Endodermal cell (in vitro differentiated cells): ENCODE measurements around the gene BEND3. TPM values are rescaled to one million over a fixed set of nuclear protein-coding genes. Genes with fewer than 3 reads are reported as not detected.
"Not testable (repeated sequence)": the region's sequence is repeated elsewhere in the genome, so short reads cannot be mapped to it uniquely, and the experiment has no call there.

Source experiments
- DNase-seq: peaks from one replicate; pipeline ENCODE4 v3.0.0-alpha.2; 2017
- H3K27ac ChIP-seq: 2 replicates; pipeline ENCODE4 v1.5.1; 2013; ENCODE audit warnings: mild to moderate bottlenecking, low read depth, low read length, moderate library complexity
- H3K27me3 ChIP-seq: 2 replicates; pipeline ENCODE4 v1.6.1; 2013; ENCODE audit warnings: mild to moderate bottlenecking, low read length, moderate library complexity; ENCODE audit not compliant: insufficient read depth, control insufficient read depth, poor library complexity, severe bottlenecking
- H3K36me3 ChIP-seq: 2 replicates; pipeline ENCODE4 v1.7.0; 2013; ENCODE audit warnings: mild to moderate bottlenecking, low read length, moderate library complexity; ENCODE audit not compliant: control insufficient read depth, insufficient read depth
- H3K4me1 ChIP-seq: one replicate; pipeline ENCODE4 v1.7.0; 2013; ENCODE audit warnings: low read length; ENCODE audit not compliant: control insufficient read depth, insufficient read depth
- H3K4me3 ChIP-seq: 2 replicates; pipeline ENCODE4 v1.5.1; 2013; ENCODE audit warnings: mild to moderate bottlenecking, low read length, moderate library complexity
- H3K9ac ChIP-seq: 2 replicates; pipeline ENCODE4 v1.6.1; 2013; ENCODE audit warnings: mild to moderate bottlenecking, low read length, moderate library complexity; ENCODE audit not compliant: poor library complexity, severe bottlenecking; ENCODE audit errors: extremely low read depth
- H3K9me3 ChIP-seq: 2 replicates; pipeline ENCODE4 v1.6.1; 2013; ENCODE audit warnings: mild to moderate bottlenecking, low read length, moderate library complexity; ENCODE audit not compliant: control insufficient read depth
- H3K27ac Mint-ChIP-seq: 2 replicates; pipeline ENCODE4 v1.8.0; 2020; ENCODE audit warnings: mixed read lengths
- H3K27me3 Mint-ChIP-seq: 2 replicates; pipeline ENCODE4 v1.8.0; 2021; ENCODE audit warnings: mild to moderate bottlenecking, mixed read lengths; ENCODE audit not compliant: insufficient read depth
- H3K36me3 Mint-ChIP-seq: 2 replicates; pipeline ENCODE4 v1.8.0; 2020; ENCODE audit warnings: low read depth, mixed read lengths
- H3K4me1 Mint-ChIP-seq: 2 replicates; pipeline ENCODE4 v1.8.0; 2020; ENCODE audit warnings: mixed read lengths
- H3K4me3 Mint-ChIP-seq: 2 replicates; pipeline ENCODE4 v1.8.0; 2020; ENCODE audit warnings: mild to moderate bottlenecking, moderate library complexity, mixed read lengths
- H3K9me3 Mint-ChIP-seq: 2 replicates; pipeline ENCODE4 v1.8.0; 2020; ENCODE audit warnings: mild to moderate bottlenecking, mixed read lengths
- WGBS, 2 experiments: methylation state at CpG; one replicate each; pipeline versions ENCODE4 v1.1.5 to v1.1.7; 2013; ENCODE audit warnings: missing lambda C conversion rate in 2 of 2, mixed read lengths in 1 of 2; ENCODE audit not compliant: insufficient coverage in 1 of 2, insufficient read length in 1 of 2; 5-methylcytosine and 5-hydroxymethylcytosine counted together
- long read RNA-seq, 4 experiments: library from polyadenylated mRNA in 2 of 4; library from RNA in 1 of 4; library from capped mRNA in 1 of 4; stranded (forward) in 3 of 4; unstranded in 1 of 4; transcript quantifications; one replicate each; pipeline ENCODE4 v2.0.0, GENCODE V29; 2020 to 2021; ENCODE audit warnings: inconsistent platforms in 1 of 4
- polyA plus RNA-seq, 2 experiments: library from polyadenylated mRNA; stranded (reverse); fragments of 50-300 nt; gene quantifications; one replicate each; pipeline ENCODE4 v1.2.3, GENCODE V29; 2013
- total RNA-seq, 2 donors: library from RNA; stranded (reverse); fragmentation: NEBNext Ultra II Directional in 1 of 2; extraction: Animal tissue kit (Norgen Biotek cat#: 25700) in 1 of 2; gene quantifications; 2 replicates in 1 of 2; 3 replicates in 1 of 2; pipeline ENCODE4 v1.2.1, GENCODE V29; 2021
- TF ChIP-seq, protein P1 (sequence below): fragments of 200-600 bp; sonication (generic); conservative IDR thresholded peaks from 2 replicates; pipeline ENCODE4 v1.5.0; 2021; ENCODE audit warnings: antibody characterized with exemption, mild to moderate bottlenecking

Gene BEND3
- 10 to 100 TPM; 18.0 to 28.6 TPM for total RNA-seq
- 8.2 TPM for polyA plus RNA-seq (2013, experiment 1 of 2)
- polyA plus RNA-seq (2013, experiment 2 of 2), result 7.8 TPM
- long read RNA-seq, experiment 1, partial matches to known transcripts, result 0 of 11 reads
- long read RNA-seq, experiment 1, other reads (novel, unspliced or antisense), result 11 of 11 reads
- long read RNA-seq, experiment 2, full-length matches to known transcripts, result 11 of 43 reads
- long read RNA-seq, experiment 2, partial matches to known transcripts, result 1 of 43 reads
- long read RNA-seq, experiment 2, other reads (novel, unspliced or antisense), result 31 of 43 reads
- long read RNA-seq, experiment 3, full-length matches to known transcripts, result 1 of 30 reads
- long read RNA-seq, experiment 3, partial matches to known transcripts, result 2 of 30 reads
- long read RNA-seq, experiment 3, other reads (novel, unspliced or antisense), result 27 of 30 reads
- long read RNA-seq, experiment 4, result 0 reads

DNA sequence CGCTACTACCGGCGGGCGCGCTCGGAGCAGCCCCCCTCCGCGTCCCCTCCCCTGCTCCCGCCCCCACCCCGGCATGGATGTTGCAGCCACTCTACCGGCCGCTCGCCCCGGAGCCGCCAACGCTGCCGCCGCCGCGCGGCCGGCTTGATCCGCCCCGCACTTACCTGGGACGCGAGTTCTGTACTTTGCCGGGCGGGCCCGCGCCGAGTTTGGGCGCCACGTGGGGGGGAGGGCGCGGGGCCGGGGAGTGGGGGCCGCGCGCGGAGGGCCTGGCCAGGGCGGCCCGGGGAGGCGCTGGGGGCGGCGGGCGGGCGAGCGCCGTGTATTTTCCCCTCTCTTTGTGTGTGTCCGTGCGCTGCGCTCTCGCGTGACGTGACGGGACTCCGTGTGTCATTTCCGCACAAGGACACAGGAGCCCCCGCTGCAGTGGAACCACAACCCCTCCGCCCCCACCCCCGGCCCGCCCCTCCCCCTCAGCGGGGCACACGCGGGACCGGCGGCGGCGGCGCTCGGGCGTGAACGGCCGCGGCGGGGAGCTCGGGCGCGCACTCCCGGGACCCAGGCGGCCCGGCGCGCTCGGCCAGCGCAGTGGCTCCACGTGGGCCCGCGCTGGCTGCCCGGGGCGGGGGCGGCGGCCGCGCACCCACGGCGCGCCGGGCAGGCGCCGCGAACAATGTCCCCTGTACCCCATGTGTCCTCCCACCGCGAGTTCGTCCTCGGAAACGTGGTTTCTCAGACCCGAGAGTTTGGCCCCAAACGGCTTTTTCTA, at the start of gene BEND3:
TSS of gene BEND3 (minus strand) at position 590 of the 769 bp plus-strand sequence. CDS start 16,230 bp downstream, outside the sequence.
- WGBS, 2 experiments, result 0 to 2% methylated on average over 22 to 108 of the region's 109 CpGs
- H3K36me3 Mint-ChIP-seq, result peaks cover 11% of the 10 kb centered on the region
- no peaks in the 10 kb centered on the region for H3K9me3 ChIP-seq
- H3K4me3 ChIP-seq, result peak within 1 kb of the TSS; percentile 86
- H3K36me3 ChIP-seq, result peaks cover 8% of the 10 kb centered on the region
- peak within 1 kb of the TSS; percentile 69 for H3K4me3 Mint-ChIP-seq
- H3K27ac Mint-ChIP-seq, result peak within 1 kb of the TSS; percentile 94
- peak within 1 kb of the TSS; percentile 73 for H3K9ac ChIP-seq
- H3K27me3 Mint-ChIP-seq, result no peaks in the 10 kb centered on the region
- H3K9me3 Mint-ChIP-seq, result no peaks in the 10 kb centered on the region
- peak within 1 kb of the TSS; percentile 96 for H3K27ac ChIP-seq
- TF ChIP-seq, protein P1, sequence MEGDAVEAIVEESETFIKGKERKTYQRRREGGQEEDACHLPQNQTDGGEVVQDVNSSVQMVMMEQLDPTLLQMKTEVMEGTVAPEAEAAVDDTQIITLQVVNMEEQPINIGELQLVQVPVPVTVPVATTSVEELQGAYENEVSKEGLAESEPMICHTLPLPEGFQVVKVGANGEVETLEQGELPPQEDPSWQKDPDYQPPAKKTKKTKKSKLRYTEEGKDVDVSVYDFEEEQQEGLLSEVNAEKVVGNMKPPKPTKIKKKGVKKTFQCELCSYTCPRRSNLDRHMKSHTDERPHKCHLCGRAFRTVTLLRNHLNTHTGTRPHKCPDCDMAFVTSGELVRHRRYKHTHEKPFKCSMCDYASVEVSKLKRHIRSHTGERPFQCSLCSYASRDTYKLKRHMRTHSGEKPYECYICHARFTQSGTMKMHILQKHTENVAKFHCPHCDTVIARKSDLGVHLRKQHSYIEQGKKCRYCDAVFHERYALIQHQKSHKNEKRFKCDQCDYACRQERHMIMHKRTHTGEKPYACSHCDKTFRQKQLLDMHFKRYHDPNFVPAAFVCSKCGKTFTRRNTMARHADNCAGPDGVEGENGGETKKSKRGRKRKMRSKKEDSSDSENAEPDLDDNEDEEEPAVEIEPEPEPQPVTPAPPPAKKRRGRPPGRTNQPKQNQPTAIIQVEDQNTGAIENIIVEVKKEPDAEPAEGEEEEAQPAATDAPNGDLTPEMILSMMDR, result no peak
- peaks cover 8% of the 10 kb centered on the region for H3K4me1 ChIP-seq
- no peaks in the 10 kb centered on the region for H3K27me3 ChIP-seq
- peaks cover 29% of the 10 kb centered on the region for H3K4me1 Mint-ChIP-seq
- DNase-seq, result peak; percentile 81

DNA sequence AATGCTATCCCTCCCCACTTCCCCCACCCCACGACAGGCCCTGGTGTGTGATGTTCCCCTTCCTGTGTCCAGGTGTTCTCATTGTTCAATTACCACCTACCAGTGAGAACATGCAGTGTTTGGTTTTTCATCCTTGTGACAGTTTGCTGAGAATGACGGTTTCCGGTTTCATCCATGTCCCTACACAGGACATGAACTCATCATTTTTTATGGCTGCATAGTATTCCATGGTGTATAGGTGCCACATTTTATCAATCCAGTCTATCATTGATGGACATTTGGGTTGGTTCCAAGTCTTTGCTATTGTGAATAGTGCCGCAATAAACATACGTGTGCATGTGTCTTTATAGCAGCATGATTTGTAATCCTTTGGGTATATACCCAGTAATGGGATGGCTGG, 49.0 kb upstream of the BEND3 start:
- H3K36me3 ChIP-seq, H3K27me3 Mint-ChIP-seq, H3K4me1 ChIP-seq, H3K36me3 Mint-ChIP-seq, H3K9me3 Mint-ChIP-seq, H3K27ac Mint-ChIP-seq, H3K27me3 ChIP-seq, H3K27ac ChIP-seq, H3K9ac ChIP-seq, H3K4me3 ChIP-seq, H3K9me3 ChIP-seq, DNase-seq, H3K4me3 Mint-ChIP-seq: not testable (repeated sequence)
- 86 to 93% methylated on average over 3 of the region's 5 CpGs for WGBS, 2 experiments
- peaks cover 13% of the 10 kb centered on the region for H3K4me1 Mint-ChIP-seq

DNA sequence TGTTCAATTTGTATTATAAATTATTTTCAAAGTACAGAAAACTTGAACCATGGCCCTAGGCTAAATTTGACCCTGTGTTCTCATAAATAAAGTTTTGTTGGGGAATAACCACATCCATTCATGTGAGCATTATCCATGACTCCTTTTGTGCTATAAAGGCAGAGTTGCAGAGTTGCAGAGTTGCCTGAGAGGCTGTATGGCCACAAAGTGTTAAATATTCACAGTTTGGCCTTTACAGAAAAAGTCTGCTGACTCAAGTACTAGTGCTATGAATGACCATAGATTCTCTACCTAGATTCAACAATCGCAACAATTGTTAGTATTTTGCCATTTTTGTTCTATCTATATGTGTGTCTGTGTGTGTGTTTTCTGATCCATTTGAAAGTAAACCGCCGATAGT, 46.2 kb upstream of the BEND3 start:
- Histone ChIP-seq H3K9me3 (no peaks in the 10 kb centered on the region), H3K36me3 (no peaks in the 10 kb centered on the region), H3K27me3 (no peaks in the 10 kb centered on the region), H3K9ac (no peak overlapping the region), H3K4me1 (no peaks in the 10 kb centered on the region), H3K27ac (no peak overlapping the region), H3K4me3 (no peak overlapping the region)
- no peak for DNase-seq
- Mint-ChIP-seq H3K27ac (no peak overlapping the region), H3K9me3 (no peaks in the 10 kb centered on the region), H3K27me3 (no peaks in the 10 kb centered on the region), H3K36me3 (no peaks in the 10 kb centered on the region), H3K4me3 (no peak overlapping the region), H3K4me1 (peaks cover 17% of the 10 kb centered on the region)
- TF ChIP-seq, protein P1, result no peak
- 94% methylated on average over 3 of the region's 3 CpGs; no CpG with 5 or more reads in 1 of the 2 experiments for WGBS, 2 experiments
